ENCODE measurements around the gene KDM2A.

Gene KDM2A

DNA sequence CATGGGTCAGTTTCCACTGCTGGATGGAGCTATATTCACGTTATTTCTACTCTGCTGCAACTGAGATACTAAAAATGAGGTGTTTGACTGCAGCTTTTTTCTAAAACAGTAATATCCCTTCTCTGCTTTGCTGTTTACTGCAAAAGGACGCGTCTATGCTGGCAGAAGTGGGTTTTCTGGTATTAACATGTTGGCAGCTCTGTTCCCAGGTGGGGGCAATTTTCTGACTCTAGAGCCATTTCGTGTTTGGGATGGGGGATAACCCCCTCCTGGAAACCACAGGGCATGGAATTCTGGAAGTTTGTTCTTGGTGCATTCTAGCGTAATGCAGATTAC, 152.1 kb downstream of the KDM2A start:
- DNase-seq (ENCODE audit: low read depth in 2 of 2, low spot score in 1 of 2), result no peak

DNA sequence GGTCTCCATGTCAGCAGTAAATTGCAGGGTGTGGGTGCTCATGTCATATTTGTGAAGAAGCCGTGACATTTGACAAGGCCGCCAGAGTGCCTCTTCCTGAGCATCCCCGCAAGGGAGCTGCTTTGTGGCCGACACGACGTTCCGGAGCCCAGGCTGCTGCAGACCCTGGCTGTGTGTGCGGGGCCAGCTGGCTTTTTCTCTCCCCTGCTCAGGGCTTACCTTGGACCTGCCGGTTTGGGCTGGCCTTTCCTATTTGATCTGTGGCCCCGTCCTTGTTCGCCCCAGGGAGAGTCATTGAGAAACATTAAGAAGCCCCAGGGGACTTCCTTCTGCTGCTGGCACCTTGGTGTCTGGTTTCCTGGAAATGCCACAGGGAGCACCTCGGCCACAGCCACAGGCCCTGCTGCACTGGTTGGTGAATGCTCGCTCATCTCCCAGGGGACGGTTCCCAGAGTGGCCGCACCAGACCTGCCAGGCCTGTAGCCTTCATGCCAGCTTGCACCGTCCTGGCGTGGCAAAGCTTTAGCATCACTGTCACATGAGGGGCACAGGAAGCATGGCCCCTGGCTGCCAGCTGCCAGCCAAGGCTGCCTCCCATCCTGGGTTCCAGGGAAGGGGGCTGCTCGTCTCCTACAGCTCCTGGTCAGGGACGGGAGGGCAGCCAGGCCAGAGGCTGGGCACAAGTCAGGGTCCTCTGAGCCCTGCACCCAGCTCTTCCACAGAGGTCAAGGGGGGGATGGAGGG, 152.7 kb downstream of the KDM2A start:
- DNase-seq (ENCODE audit: low read depth in 2 of 2, low spot score in 1 of 2), result no peak

DNA sequence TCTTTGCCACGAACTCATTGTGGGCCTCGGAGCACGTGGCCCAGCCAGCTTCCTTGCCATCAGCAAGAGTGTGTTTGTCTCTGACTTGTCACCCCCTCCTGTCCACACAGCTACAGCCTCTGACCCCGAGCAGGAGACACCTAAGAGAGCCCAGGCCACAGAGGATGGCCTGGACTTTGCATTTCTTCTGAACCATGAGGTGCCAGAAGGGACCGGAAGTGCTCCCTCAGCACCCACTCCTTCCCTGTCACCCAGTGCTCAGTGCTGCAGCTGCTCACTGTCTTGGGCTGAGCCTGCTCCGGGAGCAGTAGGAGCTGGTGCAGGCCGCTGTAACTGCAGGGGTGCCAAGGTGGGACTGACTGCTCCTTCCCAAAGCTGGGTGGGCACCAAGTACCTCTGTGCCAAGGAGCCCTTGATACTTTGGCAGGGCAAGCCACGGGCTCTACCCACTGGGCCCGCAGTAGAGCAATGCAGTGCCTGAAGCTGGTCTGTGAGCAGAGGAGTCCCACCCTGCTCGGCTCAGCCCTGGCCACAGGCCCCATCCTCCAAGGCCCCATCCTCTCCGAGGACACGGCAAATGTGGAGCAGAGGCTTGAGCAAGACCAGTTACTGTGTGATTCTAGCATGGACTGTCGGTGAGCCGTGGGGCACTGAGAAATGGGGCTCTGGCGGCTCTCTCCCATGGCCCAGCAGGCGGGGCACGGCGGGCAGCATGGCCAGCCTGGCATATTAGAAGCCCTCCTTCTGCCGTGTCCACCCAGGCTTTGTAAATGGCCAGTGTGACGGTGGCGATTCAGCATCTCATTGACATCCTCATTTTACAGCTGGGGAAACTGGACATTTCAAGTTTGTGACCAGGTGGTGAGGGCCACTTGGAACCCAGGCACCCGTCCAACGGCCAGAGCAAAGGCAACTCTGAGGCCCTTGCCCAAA, 153.5 kb downstream of the KDM2A start:
- DNase-seq (ENCODE audit: low read depth in 2 of 2, low spot score in 1 of 2), result no peak

DNA sequence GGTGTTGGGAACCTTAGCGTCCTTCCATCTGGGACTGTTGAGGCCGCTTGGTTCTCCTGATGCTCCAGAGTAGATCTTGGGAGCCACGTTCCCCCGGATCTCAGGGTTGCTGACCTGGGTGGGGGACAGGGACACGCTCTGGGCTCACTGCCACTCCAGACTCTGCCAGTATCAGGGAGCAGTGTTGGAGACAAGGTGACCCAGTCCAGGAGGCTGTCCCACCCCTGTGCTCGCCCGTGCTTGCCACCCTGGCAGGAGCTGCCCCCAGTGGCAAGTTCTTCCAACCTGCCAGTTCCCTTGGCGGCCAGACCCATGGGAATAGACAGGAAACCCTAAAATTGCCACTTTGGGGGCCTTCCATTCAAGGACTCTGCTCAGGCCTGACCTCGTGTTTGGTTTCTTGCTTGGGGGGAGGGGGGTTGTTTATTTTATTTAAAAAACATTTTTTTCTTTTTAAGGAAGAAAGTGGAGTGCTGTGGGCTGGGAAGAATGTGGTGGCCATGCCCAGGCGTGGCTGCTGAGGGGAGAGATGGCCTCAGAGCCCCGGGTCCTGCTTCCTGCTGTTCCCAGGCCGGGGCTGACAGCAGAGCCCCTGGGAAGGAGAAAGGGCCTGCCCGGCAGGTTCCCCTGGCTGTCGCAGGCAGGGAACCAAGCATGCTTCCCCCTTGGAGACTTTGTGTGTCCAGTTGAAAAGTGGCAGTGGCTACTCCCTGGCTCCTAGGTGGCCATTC, 154.4 kb downstream of the KDM2A start:
- no peak for DNase-seq (ENCODE audit: low read depth in 2 of 2, low spot score in 1 of 2)

- DNase-seq (ENCODE audit: low read depth in 2 of 2, low spot score in 1 of 2), result no peak
Measured at GRCh38 chr11:67274768-67275605, 155.9 kb downstream of the KDM2A start.

- no peak for DNase-seq (ENCODE audit: low read depth in 2 of 2, low spot score in 1 of 2)
Measured at GRCh38 chr11:67275606-67276409, 156.7 kb downstream of the KDM2A start.

DNA sequence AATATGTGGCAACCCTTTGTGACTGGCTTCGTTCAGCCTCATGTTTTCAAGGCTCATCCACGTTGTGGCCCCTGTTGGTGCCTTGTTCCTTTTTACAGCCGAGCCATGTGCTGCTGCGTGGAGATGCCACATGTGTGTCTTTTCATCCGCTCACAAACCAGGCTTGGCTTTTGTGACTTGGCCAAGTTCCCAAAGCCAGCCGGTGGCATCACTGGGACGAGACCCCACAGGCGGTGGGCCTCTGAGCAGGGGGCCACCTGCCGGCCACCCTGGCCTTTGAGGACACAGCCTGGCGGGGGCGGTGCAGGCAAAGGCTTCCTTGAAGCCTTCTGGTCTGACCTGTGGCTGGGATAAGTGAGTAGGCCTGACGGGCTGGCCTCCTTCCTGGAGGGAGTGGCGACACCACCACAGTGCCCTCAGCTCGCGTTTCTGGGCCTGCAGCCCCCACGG, 157.7 kb downstream of the KDM2A start:
- no peak for DNase-seq (ENCODE audit: low read depth in 2 of 2, low spot score in 1 of 2)

DNA sequence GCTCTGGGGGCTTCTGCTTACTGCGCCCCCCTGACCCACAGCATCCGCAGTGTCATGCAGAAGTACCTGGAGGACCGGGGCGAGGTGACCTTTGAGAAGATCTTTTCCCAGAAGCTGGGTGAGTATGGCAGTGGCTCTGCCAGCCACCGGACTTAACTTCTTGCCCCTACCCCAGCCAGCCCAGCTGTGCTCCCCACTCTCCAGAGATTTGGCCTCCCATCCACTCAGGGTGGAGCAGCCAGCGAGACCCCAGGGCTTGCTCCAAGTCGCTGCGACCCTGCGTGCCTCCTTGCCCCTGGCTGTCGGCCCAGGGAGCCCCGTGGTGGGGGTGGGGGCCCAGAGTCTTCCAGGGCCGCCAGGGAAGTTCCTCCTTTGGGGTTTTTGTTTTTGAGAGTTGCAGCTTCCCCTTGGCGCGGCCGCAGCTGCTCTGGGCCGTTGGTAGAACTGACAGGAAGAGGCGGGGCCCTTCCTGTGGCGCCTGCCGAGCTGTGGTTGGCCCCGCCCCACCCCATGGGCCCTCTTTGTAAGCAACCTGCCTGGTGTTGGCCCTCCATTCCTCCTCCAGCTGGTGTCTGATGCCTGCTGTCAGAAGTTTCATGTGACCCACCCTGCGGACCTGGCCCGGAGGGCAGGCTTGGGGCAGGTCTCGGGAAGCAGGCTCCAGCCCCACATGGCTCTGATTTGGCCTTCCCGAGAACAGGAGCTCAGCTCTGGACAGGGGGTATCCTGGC, 158.3 kb downstream of the KDM2A start:
- peak; percentile 64 to 79 for DNase-seq (ENCODE audit: low read depth in 2 of 2, low spot score in 1 of 2)

DNA sequence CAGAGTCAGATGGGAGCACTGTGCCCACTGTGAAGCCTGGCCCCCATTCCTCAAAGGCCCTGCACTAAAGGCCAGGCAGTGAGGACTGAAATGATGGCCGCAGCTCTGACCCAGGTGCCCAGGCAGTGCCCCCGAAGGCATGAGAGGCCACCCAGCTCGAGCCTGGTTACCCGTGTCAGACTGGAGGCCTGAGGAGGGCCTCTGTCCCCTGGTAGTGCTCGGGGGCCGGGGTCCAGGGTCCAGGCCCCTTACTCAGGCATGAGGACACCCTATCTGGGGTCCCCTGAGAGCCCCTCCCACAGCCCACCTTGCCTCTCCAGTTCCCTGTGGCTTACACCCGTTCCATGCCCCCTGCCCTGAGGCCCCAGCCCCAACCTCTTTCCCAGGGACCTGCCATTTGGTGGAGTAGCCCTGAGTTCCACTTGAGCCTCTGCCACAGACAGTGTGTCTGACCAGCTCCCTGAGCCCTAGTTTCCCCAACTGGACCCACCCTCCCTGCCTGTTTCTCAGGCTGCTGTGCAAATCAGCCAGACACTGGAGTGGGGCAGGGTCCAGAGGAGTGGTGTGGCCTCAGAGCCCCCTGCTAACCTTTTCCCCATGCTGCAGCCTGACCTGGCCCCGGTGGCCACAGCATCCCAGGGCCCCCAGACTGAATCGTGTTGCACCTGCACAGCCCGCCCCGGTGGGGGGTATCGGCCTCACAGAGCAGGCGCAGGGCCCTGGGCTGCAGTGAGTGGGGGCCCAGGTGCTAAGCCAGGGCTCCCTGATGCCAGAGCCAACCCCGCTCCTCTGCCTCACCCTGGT, 159.3 kb downstream of the KDM2A start:
- DNase-seq (ENCODE audit: low read depth in 2 of 2, low spot score in 1 of 2), result no peak

DNA sequence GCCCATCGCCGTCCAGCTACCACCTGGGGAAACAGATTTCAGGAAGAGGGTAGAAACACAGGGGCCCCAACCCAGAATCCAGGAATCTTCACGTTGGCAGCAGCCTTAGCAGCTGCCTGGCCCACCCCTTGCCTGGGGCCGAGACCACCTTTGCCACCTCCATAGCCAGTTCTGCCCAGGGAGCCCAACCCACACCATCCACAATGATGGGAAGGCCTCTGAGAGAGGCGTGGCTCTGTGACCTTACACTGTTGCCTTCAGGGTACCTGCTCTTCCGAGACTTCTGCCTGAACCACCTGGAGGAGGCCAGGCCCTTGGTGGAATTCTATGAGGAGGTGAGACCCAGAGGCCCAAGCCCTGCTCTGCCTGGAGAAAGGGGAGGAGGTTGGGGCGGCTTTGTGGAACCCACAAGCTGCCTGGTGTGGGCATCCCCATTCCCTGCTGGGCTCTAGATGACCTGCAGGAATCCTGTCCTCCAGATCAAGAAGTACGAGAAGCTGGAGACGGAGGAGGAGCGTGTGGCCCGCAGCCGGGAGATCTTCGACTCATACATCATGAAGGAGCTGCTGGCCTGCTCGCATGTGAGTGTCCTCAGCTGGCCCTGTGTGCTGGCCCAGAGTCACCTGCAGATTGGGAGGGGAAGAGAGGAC, 160.0 kb downstream of the KDM2A start:
- DNase-seq (ENCODE audit: low read depth in 2 of 2, low spot score in 1 of 2), result no peak

- DNase-seq (ENCODE audit: low read depth in 2 of 2, low spot score in 1 of 2), result no peak
Measured at GRCh38 chr11:67279589-67280340, 160.7 kb downstream of the KDM2A start.

- DNase-seq (ENCODE audit: low read depth in 2 of 2, low spot score in 1 of 2), result no peak
Measured at GRCh38 chr11:67280341-67280787, 161.3 kb downstream of the KDM2A start.

GRCh38 chr11:67280788-67281551, 161.9 kb downstream of the KDM2A start:
- no peak for DNase-seq (ENCODE audit: low read depth in 2 of 2, low spot score in 1 of 2)

- no peak for DNase-seq (ENCODE audit: low read depth in 2 of 2, low spot score in 1 of 2)
Measured at GRCh38 chr11:67281552-67282150, 162.6 kb downstream of the KDM2A start.

- no peak for DNase-seq (ENCODE audit: low read depth in 2 of 2, low spot score in 1 of 2)
Measured at GRCh38 chr11:67282155-67282875, 163.3 kb downstream of the KDM2A start.
